ENCODE data around the gene PROCR. TPM values are rescaled to one million over a fixed set of nuclear protein-coding genes. Genes with fewer than 3 reads are reported as not detected.
A peak's percentile ranks its signal among the peaks of the same experiment; 100 is the strongest.

PROCR gene
- total RNA-seq, 1 experiment from 2014 or later, result 55.7 TPM

DNA sequence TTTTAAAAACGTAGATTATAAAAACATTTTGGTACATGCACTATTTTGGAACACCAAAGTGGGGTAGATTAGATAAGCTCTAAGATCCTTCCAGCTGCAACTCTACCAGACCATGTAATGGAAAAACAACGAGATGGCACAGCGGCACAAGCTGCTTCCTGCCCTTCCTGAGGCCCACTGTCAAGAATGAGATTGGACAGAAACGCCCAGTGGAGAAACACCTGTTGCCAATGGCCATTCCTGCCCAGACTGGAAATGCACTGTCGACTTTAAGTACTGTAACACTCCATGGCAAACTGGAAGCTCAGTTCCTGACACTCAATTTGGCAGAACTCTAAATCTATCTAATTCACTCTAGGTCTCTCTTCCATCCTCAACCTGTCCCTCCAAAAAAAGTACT lies 46.1 kb upstream of the PROCR start:
- DNase-seq (no peak), ATAC-seq (no peak)
- Histone ChIP-seq H3K79me2 (ENCODE audit: low read length) (no peaks in the 10 kb centered on the region), H3K9ac (ENCODE audit: low read length) (no peak overlapping the region), H3K9me2 (replicated peaks; ENCODE audit: low read length) (no peaks in the 10 kb centered on the region), H3K4me3 (ENCODE audit: low read length) (no peak overlapping the region), H3K4me2 (ENCODE audit: low read length) (no peak overlapping the region), H3K4me1 (ENCODE audit: insufficient read depth, low read length) (peaks cover 10% of the 10 kb centered on the region; the same call in 1 of the 2 replicates), H3K27ac (ENCODE audit: low read length) (no peak overlapping the region), H4K20me1 (ENCODE audit: low read length) (no peaks in the 10 kb centered on the region), H3F3A (ENCODE audit: low read length, unreplicated experiment) (no peaks in the 10 kb centered on the region), H3K27me3 (ENCODE audit: low read length) (no peaks in the 10 kb centered on the region), H3K36me3 (ENCODE audit: low read depth, low read length) (peaks cover 10% of the 10 kb centered on the region; the same call in 1 of the 2 replicates), H3K9me3 (ENCODE audit: low read length) (no peaks in the 10 kb centered on the region), H2AFZ (ENCODE audit: low read length) (no peak overlapping the region)
- ChIA-PET CTCF (no interaction called here), POLR2A (ENCODE audit: unreplicated experiment) (no interaction called here)
- BruUV-seq (replicated peaks), result no TSS peak
- intact Hi-C loops (cut with micrococcal nuclease), result no loop called here
- TF ChIP-seq, protein P1, sequence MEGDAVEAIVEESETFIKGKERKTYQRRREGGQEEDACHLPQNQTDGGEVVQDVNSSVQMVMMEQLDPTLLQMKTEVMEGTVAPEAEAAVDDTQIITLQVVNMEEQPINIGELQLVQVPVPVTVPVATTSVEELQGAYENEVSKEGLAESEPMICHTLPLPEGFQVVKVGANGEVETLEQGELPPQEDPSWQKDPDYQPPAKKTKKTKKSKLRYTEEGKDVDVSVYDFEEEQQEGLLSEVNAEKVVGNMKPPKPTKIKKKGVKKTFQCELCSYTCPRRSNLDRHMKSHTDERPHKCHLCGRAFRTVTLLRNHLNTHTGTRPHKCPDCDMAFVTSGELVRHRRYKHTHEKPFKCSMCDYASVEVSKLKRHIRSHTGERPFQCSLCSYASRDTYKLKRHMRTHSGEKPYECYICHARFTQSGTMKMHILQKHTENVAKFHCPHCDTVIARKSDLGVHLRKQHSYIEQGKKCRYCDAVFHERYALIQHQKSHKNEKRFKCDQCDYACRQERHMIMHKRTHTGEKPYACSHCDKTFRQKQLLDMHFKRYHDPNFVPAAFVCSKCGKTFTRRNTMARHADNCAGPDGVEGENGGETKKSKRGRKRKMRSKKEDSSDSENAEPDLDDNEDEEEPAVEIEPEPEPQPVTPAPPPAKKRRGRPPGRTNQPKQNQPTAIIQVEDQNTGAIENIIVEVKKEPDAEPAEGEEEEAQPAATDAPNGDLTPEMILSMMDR (conservative IDR thresholded peaks at IDR 0.05; ENCODE audit: low read depth, low read length), result no peak
- TF ChIP-seq EZH2 (IDR thresholded peaks at IDR 0.05; ENCODE audit: low read length, unreplicated experiment), result no peak
- TF ChIP-seq EZH2phosphoT487 (IDR thresholded peaks at IDR 0.05; ENCODE audit: borderline replicate concordance, low read length), result no peak

DNA sequence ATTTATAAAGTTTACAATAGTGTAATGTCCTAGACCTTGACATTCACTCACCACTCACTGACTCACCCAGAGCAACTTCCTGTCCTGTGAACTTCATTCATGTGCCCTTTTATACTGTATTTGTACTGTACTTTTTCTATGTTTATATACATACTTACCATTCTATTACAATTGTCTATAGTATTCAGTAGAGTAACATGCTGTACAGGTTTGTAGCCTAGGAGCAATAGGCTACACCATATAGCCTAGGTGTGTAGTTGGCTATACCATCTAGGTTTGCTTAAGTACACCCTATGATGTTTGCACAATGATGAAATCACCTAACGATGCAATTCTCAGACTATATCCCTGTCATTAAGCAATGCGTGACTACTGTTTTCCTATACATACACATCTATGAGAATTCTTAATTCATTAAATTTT lies 42.2 kb upstream of the PROCR start:
- peak; percentile 79 for DNase-seq
- Histone ChIP-seq H3K4me3 (ENCODE audit: low read length) (no peak overlapping the region), H3K9ac (ENCODE audit: low read length) (no peak overlapping the region), H3K79me2 (ENCODE audit: low read length) (no peaks in the 10 kb centered on the region), H4K20me1 (ENCODE audit: low read length) (no peaks in the 10 kb centered on the region), H3K27ac (ENCODE audit: low read length) (peak overlapping the region; percentile 26), H3K4me1 (ENCODE audit: insufficient read depth, low read length) (peaks cover 10% of the 10 kb centered on the region; the same call in 1 of the 2 replicates), H3K4me2 (ENCODE audit: low read length) (no peak overlapping the region), H3K27me3 (ENCODE audit: low read length) (no peaks in the 10 kb centered on the region), H3K9me2 (replicated peaks; ENCODE audit: low read length) (no peaks in the 10 kb centered on the region), H3K9me3 (ENCODE audit: low read length) (no peaks in the 10 kb centered on the region), H3F3A (ENCODE audit: low read length, unreplicated experiment) (no peaks in the 10 kb centered on the region), H3K36me3 (ENCODE audit: low read depth, low read length) (peaks cover 9% of the 10 kb centered on the region), H2AFZ (ENCODE audit: low read length) (no peak overlapping the region)
- intact Hi-C loops (cut with micrococcal nuclease), result no loop called here
- ATAC-seq, result peak; percentile 98
- no TSS peak for BruUV-seq (replicated peaks)
- no peak for TF ChIP-seq EZH2phosphoT487 (IDR thresholded peaks at IDR 0.05; ENCODE audit: borderline replicate concordance, low read length)
- ChIA-PET POLR2A (ENCODE audit: unreplicated experiment) (no interaction called here), CTCF (no interaction called here)

DNA sequence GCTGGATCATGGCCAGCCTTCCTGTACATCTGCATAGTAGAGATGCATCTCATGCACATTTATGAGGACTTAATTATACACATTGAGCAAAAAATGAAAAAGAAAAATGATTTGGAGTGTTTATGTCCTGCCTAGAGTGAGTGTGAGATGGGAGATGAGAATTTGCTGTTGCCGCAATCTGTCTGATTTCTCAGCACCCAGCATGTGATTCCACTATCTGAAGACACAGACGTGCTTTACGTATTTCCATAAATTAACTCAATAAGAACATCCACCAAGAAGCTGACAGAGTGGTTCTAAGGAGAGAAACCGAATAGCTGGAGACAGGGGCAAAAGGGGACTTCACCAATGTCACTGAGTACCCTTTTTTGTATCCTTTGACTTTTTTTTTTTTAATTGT lies 39.9 kb upstream of the PROCR start:
- no peak overlapping the region for H3K4me2 ChIP-seq (ENCODE audit: low read length)
- H3K9ac ChIP-seq (ENCODE audit: low read length), result no peak overlapping the region
- H3K27me3 ChIP-seq (ENCODE audit: low read length), result no peaks in the 10 kb centered on the region
- no peaks in the 10 kb centered on the region for H3K79me2 ChIP-seq (ENCODE audit: low read length)
- ATAC-seq, result no peak
- no peak overlapping the region for H3K4me3 ChIP-seq (ENCODE audit: low read length)
- TF ChIP-seq EZH2phosphoT487 (IDR thresholded peaks at IDR 0.05; ENCODE audit: borderline replicate concordance, low read length) (no peak), EZH2 (IDR thresholded peaks at IDR 0.05; ENCODE audit: low read length, unreplicated experiment) (no peak)
- TF ChIP-seq, protein P1 (conservative IDR thresholded peaks at IDR 0.05; ENCODE audit: low read depth, low read length), result no peak
- H3K4me1 ChIP-seq (ENCODE audit: insufficient read depth, low read length), result peaks cover 10% of the 10 kb centered on the region; the same call in 1 of the 2 replicates
- H3K36me3 ChIP-seq (ENCODE audit: low read depth, low read length), result peaks cover 7% of the 10 kb centered on the region
- DNase-seq, result no peak
- ChIA-PET POLR2A (ENCODE audit: unreplicated experiment) (no interaction called here), CTCF (no interaction called here)
- no TSS peak for BruUV-seq (replicated peaks)
- intact Hi-C loops (cut with micrococcal nuclease), result no loop called here
- no peak overlapping the region for H3K27ac ChIP-seq (ENCODE audit: low read length)
- no peaks in the 10 kb centered on the region for H4K20me1 ChIP-seq (ENCODE audit: low read length)
- H3F3A ChIP-seq (ENCODE audit: low read length, unreplicated experiment), result no peaks in the 10 kb centered on the region
- H3K9me2 ChIP-seq (replicated peaks; ENCODE audit: low read length), result no peaks in the 10 kb centered on the region
- no peaks in the 10 kb centered on the region for H3K9me3 ChIP-seq (ENCODE audit: low read length)
- no peak overlapping the region for H2AFZ ChIP-seq (ENCODE audit: low read length)
